Measurements from ENCODE around the gene PSAP.
A peak's percentile ranks its signal among the peaks of the same experiment; 100 is the strongest.

The PSAP gene

DNA sequence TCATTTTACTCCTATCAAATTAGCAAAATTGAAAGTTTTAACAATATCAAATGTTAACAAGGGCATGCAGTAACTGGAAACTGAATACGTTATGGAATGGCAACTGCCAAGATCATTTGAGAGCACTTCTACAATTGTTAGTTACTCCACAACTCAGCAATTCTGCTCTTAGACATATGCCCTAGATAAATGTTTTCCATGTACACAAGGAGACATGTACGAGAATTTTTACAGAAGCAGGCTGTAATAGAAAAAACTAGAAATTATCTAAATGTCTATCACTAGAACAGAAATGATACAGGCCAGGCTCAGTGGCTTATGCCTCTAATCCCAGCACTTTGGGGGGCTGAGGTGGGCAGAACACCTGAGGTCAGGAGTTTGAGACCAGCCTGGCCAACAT lies 7.0 kb downstream of the PSAP start:
- DNase-seq, result no peak

DNA sequence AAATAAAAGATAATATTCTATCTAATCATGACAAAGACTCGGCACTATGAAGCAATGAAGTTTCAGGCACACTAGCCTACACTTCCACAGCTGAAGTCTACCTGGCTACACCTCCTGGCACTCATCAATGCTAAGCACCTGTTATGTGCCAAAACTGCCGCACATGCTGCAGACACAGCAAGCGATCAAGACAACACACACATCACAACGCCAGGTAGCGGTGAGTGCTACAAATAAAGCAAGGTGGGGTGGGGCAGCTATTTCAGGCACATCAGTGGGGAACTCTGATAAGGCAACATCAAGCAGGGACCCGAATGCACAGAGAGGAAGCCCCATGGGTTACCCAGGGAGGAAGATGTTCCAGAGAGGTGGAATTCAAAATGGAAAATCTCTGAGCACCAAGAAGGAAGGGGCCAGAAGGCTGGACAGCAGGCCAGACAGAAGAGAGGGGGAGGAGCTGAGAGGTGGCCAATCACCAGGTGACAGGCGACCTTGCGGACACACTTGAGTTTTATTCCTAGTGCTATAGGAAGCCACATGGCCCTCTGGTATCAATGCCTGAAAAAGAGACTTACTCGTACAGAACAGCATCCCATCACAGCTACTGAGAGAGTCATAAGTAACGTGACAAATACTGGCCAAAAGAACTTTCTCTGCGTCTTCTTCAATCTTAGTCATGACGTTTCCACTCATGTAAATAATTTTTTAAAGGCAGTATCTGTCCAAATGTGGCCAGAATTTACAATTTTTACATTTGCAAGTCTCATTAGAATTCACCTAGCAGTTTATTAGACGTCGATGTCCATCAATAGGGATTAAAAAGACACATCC lies 8.0 kb downstream of the PSAP start:
- no peak for DNase-seq

DNA sequence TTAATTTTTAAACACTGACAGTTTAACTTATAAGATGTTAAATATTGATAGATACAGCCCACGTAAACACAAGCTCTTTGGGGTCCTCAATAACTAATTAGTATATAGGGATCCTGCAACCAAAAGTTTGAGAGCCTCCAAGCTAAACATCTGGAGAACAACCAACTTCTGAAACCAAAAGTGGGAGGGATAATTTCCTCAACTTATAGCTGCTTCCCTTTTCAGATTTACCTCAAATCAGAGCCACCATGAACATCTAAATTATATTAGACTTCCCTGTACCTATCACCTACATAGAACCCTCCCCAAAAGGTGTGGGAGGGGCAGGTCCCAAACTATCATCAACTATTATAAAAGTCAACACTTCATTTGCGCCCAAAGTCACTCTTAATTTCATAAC lies 8.6 kb downstream of the PSAP start:
- no peak for DNase-seq

DNA sequence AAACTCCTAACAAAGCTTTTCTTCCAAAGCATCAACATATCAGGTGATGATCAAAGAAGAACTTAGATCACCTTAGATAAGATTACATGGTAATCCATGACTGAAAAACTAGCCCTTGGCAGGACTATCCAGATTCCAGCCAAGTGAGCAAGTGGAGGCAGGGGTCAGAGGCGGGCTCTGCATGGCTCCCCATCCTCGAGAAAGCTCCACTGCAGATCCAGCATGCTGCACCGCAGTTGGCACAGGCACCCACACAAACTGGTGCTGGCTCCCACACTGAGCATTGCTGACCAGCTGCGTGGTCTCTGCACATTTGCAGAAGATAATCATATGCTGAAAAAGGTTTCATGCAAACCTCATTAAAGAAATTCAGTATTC lies 10.1 kb downstream of the PSAP start:
- no peak for DNase-seq

DNA sequence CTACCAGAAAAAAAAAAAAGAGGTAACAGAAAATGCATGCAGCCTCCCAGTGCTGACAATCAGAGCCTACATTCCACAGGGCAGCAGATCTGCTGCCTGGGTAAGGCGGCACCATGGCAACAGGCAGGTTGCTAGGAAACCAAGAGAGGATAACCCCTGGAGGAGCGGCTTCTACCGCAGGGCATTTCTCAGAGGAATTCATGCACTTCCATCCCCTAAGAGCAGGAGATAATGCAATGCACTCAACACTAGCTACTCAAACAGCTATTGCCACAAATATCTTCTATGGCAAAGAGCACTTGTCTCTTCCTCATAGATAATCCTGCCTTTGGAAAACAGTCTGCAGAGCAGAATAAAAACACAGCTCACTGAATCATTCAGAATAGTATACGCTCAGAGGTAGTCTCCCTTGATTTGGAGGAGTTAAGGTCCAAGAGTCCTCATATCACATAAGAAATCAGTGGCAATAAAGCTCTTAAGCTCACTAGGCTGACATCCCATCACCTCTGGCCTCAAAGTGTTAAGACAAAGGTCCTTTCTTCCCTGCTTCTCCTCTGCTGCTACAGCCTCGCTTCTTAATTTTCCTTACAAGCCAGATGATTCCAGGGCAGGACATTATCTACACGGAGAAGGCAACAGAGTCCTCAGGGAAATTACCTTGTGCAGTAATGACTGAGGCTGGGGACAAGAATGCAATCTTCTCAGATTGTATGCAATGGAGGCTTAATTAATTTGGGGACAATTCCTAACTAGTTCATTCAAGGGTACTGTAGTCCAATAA lies 10.7 kb downstream of the PSAP start:
- peak; percentile 71 for DNase-seq

DNA sequence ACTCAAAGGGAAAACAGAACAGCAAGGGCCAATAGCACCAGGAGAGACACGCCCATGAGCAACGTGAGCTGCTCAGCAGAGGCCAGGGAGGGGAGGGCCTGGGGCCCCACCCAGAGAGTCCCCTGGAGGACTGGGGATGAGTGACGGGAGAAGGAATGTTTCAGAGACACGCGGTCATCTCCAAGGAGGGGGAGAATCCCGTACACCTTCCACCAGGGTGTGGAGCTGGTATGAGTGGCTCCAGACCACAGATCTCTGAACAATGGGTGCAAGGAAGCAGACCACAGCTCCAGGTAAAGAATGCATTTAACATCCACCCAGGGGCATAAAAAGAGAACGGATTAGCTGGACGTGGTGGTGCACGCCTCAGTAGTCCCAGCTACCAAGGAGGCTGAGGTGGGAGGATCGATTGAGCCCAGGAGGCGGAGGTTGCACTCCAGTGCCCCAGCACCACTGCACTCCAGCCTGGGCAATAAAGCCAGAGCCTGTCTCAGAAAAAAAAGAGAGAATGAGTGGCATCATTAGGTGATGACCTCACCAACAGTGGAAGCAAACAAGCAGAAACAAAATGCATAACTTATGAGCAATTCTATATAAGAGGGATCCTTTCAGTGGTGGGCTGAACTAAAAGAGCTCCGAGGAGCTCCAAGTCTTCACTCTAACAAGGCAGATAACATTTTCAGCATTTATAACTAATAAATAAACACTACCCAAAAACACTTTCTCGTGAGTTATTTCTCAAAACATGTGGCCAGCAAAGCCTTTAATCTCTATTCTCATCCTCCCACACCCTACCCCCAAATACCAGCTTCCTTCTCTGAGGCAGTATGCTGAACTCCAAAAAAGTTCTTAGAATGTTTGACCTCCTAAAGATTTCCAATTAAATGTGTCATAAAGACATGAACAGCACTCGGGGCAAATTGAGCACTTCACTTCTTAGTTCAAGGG lies 12.5 kb downstream of the PSAP start:
- DNase-seq, result peak; percentile 32

DNA sequence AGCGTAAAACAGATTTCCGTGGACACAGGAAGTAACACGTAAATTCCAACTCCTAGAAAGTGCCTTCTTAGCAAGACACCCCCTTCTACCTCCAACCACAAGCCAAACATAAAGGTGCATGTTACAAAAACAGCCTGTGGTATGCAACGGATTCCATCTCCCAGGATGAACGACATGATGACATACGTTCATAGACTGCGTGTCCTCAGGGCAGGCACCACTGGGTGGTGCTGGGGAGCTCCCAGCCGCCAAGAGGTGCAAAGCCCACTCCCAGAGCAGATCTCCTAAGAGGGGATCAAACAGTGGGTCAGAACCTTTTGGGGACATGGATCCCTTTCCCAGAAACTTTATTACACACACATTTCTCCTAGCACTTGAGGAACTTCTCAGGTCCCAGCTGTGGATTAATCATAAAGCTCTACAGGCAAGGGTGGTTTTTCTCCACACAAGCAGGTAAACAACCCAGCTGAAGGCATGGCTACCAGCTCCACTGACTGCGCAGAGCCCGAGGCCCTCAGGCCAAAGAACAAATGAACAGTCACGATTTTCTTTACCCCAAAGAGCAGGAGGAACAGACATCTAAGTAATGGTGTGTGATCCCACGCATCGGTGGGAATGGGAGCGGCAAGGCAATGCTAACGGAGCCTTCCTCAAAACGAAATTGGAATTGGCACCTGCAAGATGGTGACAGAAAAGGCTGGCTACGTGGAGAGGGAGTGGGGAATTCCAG lies 13.8 kb downstream of the PSAP start:
- DNase-seq, result no peak

DNA sequence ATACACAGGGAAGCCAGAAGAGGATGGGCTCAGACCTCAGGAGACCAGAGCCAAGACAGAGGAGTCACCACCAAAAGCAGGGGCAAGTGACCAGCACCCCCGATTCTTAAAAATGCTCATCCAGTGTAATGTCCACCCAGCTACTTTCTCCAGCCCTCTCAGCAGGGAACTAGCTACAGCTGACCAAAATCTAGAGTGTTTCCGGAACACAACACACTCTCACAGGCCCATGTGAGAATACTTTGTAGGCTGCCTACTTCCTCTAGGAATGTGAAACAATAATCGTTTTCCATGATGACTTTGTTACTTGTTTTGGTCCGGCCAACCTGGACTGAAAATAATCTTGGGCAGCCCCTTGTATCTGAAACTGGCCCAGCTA lies 14.5 kb downstream of the PSAP start:
- no peak for DNase-seq

DNA sequence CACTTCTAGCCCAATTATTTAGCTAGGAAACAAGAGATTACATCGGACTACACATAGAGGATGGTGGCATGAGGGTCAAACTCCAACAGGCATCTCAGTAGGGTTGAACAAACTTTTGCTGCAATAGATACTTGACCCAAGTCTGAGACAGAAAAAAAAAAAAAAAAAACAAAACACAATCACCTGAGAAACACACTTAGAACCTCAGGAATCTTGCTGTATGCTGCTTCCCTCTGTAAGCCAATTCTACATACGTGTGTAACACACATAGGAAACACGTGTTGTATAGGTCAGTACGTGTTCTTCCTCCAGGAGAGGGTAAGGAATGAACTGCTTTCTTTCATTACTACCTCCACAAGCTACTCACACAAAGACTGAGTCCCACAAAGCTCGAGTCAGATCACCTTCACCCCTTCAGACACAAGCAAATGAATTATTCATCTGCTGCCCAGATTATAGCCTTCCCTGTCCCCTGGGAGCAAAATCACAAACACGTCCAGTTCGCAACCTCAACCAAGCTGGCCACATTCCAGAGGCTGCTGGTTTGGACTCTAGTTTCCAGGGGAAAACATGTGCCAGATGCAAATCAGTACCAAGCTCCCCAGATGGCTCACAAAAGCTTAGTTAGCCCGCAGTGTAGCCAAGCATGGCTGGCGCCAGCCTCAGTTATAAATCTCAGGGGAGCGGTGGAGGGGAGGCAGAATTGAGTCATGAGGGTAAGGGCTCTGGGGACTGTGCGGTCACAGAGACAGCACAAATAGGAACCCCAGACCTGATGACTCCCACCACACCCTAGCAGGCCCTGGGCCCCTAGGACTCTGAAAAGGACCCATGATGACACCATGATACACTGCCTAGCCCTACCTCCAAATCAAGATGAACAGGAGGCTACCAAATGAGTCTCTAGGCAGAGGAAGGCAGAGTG lies 15.1 kb downstream of the PSAP start:
- DNase-seq, result peak; percentile 75

DNA sequence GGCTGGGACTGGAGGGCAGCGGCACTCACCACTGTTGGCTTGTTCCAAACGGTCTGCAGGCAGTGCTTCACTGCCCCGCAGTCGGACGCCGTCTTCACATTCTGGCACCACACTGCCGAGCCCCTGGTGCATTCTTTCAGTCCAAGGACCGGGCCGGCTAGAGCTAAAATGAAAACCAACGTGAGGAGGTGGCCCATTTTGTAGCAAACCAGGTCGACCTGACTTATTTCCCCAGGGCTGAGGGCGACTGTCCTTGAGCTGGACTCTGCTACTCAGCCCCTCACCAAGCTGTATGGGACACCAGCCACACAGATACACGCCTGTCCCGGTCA lies 16.7 kb downstream of the PSAP start:
- no peak for DNase-seq

DNA sequence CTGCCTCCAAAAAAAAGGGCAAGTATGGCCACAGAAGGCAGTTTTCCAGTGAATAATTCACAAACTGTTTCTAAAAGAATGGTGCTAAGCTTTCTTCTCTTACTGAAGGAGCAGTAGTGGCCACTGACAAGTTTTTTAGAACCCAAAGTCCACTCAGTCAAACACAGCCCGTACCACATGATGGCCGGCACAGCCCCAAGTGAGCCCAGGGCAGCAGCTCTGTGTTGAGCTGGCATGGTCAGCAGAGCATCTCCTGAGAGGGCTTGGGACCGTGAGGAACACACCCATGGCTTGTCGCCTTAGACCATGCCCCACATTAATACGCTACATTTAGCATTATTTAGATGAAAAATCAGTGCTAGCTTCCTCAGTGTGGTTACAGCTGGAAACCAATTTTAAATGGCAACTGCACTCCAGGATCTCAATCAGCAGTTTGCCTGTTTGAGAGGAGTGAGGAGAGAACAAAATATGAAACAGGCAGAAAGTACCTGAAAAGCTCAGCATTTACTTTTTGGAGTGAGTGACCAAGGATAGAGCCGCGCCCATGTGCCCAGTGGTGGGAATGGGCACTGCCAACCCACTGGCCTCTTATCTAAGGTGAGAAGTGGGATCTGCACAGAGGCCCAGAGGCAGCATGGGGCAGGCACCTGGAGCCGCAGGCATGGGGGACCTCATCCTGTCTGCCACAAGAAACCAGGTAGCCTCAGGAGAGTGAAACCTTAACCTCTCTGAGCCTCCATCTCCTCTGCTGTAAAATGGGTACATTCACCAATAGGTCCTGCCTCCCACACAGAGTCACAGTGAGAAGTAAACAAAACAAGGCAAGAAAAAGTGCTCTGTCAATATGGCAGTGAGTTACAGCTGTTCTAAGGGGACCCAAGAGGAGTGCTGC lies 17.4 kb downstream of the PSAP start:
- DNase-seq, result no peak

DNA sequence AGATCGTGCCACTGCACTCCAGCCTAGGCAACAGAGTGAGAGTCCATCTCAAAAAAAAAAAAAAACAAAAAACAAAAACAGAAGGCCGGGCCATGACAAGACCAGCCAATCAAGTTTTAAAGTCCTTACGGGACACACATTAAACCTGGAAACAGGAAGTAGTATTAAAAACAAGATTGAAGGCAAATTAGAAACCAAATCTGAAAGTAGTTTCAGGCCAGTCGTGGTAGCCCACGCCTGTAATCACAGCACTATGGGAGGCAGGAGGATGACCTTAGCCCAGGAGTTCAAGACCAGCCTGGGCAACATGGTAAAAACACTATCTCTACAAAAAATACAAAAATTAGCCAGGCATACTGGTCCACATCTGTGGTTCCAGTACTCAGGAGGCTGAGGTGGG lies 18.1 kb downstream of the PSAP start:
- no peak for DNase-seq

DNA sequence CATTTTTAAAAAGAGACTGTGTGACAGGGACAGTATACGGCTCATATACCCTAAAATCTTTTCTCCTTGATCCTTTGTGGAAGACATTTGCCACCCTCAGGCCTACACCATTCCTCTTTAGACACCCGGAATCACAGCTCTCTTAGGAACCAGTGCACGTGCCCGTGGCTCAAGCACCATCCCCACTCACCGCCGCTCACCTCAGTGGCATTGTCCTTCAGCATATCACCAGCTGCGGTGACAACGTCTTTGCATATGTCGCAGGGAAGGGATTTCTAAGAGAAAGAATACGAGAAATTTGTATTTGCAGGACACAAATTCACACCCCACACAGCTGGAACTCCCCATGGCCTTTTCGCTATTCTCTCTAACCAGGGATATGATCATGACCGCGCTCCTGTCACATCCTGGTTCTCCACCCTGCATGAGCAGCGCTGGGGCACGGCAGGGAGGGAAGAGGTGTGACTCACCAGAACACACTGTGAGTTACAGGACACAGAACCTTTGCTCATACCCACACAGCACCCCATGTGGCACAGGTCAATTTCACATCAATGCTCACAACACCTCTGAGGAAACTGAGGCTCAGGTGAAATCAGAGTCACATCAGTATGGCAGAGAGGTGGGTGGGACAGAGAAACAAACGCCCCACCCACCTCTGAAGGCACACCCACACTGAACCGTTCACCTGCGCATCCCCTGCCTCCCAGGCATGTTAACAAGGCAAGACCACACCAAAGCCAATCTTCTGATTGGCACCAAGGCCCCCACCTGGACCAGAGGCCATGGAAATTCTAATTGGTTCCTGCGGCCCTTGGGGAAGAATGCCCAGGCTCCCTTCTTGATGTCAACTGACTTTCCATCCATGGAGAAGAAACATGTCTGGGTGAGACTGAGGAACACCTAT lies 19.2 kb downstream of the PSAP start:
- no peak for DNase-seq

DNA sequence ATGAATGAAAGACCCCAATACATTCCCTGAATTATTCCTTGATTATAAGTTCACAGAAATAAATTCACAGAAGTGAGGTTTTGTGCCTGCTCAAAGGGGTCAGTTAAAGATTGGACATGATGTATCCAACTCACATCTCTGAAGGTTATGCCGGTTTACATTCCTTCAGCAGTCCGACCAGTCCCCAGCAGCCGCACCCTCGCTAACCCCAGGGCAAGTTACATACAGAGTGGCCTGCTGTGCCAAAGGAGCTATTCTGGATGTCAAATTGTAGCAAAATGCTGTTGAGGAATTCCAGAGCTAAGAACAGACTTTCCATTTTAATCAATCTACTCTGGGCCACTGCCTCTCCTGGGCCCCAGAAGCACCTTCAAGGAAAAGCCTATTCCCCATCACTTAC lies 20.3 kb downstream of the PSAP start:
- no peak for DNase-seq

DNA sequence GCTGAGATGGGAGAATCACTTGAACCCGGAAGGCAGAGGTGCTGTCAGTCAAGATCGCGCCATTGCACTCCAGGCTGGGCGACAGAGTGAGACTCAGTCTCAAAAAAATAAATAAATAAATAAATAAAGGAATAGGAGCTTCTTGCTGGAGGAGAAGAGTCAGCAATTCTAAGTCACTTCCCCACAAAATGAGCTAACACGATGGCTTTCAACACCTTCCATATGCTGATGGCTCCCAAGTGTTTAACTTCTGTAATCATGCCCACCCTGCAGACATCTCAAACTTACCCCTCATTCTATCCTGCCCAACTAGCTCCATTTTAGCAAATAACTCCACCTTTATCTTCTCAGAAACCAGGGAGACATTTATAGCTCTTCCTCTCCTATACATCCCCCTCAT lies 21.2 kb downstream of the PSAP start:
- no peak for DNase-seq

DNA sequence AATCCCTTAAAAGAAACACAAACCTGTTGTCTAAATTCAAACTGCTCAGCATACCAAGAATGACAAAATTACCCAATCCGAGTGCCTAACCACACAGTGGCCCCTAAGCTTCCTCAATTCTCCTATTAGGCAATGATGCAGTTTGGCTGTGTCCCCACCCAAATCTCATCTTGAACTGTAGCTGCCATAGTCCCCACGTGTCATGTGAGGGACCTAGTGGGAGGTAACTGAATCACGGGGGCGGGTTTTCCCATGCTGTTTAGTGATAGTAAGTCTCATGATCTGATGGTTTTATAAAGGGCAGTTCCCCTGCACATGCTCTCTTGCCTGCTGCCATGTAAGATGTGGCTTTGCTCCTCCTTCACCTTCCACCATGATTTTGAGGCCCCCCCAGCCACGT lies 21.9 kb downstream of the PSAP start:
- DNase-seq, result no peak

DNA sequence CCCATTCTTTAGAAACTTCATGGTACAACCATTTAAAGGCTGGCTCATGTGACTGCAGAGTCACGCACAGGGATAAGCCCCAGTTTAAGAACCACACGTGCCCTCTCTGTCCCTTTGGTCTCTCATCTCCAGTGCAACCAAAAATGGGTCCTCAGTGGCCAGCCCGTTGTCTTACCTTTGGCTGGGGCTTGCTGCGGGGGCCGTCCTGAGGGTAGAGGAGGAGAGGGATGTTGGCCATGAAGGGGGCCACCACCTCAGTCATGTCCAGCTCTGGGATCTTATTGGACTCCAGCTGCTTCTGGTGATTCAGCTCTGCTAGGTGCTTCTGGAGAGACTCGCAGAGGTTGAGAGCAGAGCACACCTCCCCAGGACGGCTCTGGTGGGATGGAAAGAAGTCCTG lies 22.3 kb downstream of the PSAP start:
- no peak for DNase-seq

DNA sequence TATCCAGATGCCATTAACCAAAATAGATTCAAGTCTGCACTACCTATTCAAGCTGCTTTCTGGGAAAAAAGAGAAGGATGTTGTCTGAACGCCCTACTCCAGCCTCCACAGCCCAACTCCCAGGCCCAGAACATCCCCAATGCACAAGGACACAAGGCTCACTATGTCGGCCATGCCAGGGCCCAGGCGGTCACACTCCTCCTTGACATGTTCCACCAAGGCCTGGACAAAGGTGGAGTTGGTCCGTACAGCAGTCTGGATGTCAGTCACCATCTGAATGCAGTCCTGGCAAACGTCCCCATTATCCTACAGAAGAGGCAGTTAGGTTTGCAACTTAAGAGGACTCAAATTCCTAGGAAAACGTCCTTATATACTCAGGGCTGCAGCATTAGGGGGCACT lies 23.2 kb downstream of the PSAP start:
- no peak for DNase-seq

DNA sequence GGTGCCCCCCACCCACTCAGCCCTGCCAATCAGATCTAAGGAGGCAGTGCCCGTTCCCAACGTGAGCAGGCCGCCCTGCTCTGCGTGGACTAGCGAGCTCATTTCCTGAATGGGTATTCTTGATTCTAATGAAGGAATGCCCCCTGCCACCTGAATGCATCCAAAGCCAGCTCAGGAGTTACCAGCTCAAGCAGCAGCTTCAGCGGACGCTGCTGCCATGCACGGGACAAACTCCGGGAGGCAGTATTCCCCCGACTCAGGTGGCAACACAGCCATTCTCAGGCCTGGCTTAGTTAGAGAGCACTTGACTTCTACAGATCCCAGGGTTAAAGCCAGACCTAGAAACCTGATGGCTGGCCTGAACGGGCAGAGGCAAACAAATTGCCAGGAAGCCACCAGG lies 25.8 kb downstream of the PSAP start:
- DNase-seq, result no peak

DNA sequence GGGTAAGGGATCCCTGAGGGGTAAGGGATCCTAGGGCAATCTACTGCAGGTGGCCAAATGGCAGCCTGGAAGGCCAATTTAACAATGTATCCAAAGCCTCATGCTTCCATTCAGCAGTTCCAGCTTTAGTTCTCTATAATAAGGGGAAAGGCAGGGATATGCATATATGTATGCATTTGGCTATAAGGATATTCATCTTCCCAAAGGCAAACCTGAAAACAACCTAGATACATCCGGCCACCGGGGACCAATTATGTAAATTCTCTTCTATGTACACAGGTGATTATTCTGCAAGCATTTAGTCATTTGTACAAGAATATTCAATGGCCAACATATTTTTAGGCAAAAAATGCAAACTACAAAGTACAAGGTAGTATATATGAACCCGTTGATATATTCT lies 26.7 kb downstream of the PSAP start:
- no peak for DNase-seq

Data from DMS79 treated with DMSO at 0.1 percent for 48 hours (cell line).